ENCODE measurements around the gene ANXA8.
"Not testable (repeated sequence)": the region's sequence is repeated elsewhere in the genome, so short reads cannot be mapped to it uniquely, and the experiment has no call there.

DNA sequence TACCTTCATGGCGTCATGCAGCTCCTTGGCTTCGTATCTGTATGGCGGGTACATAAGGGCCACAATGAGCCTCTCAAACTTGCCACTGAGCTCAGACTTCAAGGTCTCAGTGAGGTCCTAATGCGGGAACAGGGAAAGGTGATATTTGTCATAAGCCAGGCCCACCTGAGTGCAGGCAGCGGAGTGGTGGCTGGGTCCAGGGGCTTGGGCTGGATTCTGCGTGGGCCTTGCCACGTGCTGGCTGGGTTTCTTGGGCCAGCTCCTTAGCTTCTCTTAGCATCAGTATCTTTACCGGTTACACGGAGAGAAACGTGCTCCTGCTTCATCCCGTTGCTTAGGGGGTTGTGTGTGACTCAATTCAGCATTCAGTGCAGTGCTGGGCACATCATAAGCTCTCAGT is 6.8 kb downstream of the ANXA8 start:
- TF ChIP-seq POLR2AphosphoS5 (IDR thresholded peaks at IDR 0.05; ENCODE audit: low read depth, low read length); TCF7L2 (IDR thresholded peaks at IDR 0.05; ENCODE audit: low read depth, low read length); SIN3A (IDR thresholded peaks at IDR 0.05; ENCODE audit: borderline replicate concordance, insufficient read depth, low read depth, low read length): not testable (repeated sequence)
- TF ChIP-seq, protein P1, sequence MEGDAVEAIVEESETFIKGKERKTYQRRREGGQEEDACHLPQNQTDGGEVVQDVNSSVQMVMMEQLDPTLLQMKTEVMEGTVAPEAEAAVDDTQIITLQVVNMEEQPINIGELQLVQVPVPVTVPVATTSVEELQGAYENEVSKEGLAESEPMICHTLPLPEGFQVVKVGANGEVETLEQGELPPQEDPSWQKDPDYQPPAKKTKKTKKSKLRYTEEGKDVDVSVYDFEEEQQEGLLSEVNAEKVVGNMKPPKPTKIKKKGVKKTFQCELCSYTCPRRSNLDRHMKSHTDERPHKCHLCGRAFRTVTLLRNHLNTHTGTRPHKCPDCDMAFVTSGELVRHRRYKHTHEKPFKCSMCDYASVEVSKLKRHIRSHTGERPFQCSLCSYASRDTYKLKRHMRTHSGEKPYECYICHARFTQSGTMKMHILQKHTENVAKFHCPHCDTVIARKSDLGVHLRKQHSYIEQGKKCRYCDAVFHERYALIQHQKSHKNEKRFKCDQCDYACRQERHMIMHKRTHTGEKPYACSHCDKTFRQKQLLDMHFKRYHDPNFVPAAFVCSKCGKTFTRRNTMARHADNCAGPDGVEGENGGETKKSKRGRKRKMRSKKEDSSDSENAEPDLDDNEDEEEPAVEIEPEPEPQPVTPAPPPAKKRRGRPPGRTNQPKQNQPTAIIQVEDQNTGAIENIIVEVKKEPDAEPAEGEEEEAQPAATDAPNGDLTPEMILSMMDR (IDR thresholded peaks at IDR 0.05), result not testable (repeated sequence)
- TF ChIP-seq, protein P2, sequence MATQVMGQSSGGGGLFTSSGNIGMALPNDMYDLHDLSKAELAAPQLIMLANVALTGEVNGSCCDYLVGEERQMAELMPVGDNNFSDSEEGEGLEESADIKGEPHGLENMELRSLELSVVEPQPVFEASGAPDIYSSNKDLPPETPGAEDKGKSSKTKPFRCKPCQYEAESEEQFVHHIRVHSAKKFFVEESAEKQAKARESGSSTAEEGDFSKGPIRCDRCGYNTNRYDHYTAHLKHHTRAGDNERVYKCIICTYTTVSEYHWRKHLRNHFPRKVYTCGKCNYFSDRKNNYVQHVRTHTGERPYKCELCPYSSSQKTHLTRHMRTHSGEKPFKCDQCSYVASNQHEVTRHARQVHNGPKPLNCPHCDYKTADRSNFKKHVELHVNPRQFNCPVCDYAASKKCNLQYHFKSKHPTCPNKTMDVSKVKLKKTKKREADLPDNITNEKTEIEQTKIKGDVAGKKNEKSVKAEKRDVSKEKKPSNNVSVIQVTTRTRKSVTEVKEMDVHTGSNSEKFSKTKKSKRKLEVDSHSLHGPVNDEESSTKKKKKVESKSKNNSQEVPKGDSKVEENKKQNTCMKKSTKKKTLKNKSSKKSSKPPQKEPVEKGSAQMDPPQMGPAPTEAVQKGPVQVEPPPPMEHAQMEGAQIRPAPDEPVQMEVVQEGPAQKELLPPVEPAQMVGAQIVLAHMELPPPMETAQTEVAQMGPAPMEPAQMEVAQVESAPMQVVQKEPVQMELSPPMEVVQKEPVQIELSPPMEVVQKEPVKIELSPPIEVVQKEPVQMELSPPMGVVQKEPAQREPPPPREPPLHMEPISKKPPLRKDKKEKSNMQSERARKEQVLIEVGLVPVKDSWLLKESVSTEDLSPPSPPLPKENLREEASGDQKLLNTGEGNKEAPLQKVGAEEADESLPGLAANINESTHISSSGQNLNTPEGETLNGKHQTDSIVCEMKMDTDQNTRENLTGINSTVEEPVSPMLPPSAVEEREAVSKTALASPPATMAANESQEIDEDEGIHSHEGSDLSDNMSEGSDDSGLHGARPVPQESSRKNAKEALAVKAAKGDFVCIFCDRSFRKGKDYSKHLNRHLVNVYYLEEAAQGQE (IDR thresholded peaks at IDR 0.05; ENCODE audit: insufficient read depth in 1 of 2, low read depth in 2 of 2, low read length in 1 of 2), result not testable (repeated sequence)

Measured in Panc1 (cell line).